NT2/D1 (cell line): ENCODE data around the gene IGF1R.

Experiments used
- DNase-seq: peaks from one replicate; pipeline ENCODE4 v3.0.0-alpha.2; 2011; ENCODE audit warnings: low read depth, low spot score
- H3K27me3 ChIP-seq: 2 replicates; pipeline ENCODE4 v1.6.0; 2011; ENCODE audit warnings: mild to moderate bottlenecking; ENCODE audit not compliant: insufficient read length, insufficient read depth
- H3K36me3 ChIP-seq: 2 replicates; pipeline ENCODE4 v1.6.1; 2011; ENCODE audit warnings: mild to moderate bottlenecking, low read length, mixed read lengths; ENCODE audit not compliant: insufficient read depth, insufficient read length
- H3K4me1 ChIP-seq: 2 replicates; pipeline ENCODE4 v1.5.1; 2011; ENCODE audit not compliant: insufficient read depth, insufficient read length
- H3K4me3 ChIP-seq: 2 replicates; pipeline ENCODE4 v1.5.1; 2011; ENCODE audit warnings: low read depth; ENCODE audit not compliant: insufficient read length
- H3K9ac ChIP-seq: 2 replicates; pipeline ENCODE4 v1.6.0; 2011; ENCODE audit warnings: low read depth; ENCODE audit not compliant: insufficient read length
- H3K9me3 ChIP-seq: 2 replicates; pipeline ENCODE4 v1.5.1; 2011; ENCODE audit warnings: mild to moderate bottlenecking, low read length; ENCODE audit not compliant: insufficient read depth
- SUZ12 ChIP-seq: IDR thresholded peaks from 2 replicates; pipeline ENCODE4 v1.6.1; 2011; ENCODE audit not compliant: insufficient read length, insufficient read depth; ENCODE audit errors: extremely low read depth
- YY1 ChIP-seq: IDR thresholded peaks from 2 replicates; pipeline ENCODE4 v1.6.1; 2011; ENCODE audit not compliant: insufficient read length, insufficient read depth
- ZNF274 ChIP-seq: IDR thresholded peaks from 2 replicates; pipeline ENCODE4 v1.6.1; 2011; ENCODE audit warnings: mild to moderate bottlenecking, low read depth, low read length

Gene IGF1R

DNA sequence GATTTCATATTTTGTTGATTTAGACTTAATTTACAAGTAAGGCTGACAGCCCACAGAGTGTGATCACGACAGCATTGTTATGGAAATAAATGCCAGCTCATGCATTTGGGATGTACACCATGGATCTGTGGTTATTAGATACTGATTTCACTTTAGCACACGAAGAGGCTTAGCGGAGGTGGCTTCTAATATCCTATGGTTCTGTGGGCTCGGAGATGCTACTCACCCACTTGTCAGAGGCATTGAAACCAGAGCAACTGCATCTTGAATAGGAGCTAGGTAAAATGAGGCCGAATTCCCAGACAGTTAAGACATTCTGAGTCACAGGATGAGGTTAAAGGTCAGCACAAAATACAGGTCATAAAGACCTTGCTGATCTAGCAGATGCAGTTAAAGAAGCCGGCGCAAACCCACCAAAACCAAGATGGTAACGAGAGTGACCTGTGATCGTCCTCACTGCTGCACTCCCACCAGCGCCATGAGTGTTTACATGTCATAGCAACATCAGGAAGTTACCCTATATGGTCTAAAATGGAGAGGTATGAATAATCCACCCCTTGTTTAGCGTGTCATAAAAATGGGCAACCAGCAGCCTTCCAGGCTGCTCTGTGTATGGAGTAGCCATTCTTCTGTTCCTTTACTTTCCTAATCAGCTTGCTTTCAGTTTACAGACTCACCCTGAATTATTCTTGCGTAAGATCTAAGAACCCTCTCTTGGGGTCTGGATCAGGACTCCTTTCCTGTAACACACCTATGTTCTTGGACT lies 241.8 kb downstream of the IGF1R start:
- Histone ChIP-seq H3K27me3 (no peaks in the 10 kb centered on the region), H3K9me3 (no peaks in the 10 kb centered on the region), H3K4me1 (peaks cover 1% of the 10 kb centered on the region), H3K9ac (no peak overlapping the region), H3K4me3 (no peak overlapping the region), H3K36me3 (peaks cover 14% of the 10 kb centered on the region)
- no peak for DNase-seq
- TF ChIP-seq YY1 (no peak), SUZ12 (no peak), ZNF274 (no peak)

DNA sequence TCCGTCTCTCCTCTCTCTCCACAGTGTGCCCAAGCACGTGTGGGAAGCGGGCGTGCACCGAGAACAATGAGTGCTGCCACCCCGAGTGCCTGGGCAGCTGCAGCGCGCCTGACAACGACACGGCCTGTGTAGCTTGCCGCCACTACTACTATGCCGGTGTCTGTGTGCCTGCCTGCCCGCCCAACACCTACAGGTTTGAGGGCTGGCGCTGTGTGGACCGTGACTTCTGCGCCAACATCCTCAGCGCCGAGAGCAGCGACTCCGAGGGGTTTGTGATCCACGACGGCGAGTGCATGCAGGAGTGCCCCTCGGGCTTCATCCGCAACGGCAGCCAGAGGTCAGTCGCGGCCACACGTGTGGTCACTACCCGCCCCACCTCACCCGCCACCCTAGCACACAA lies 243.0 kb downstream of the IGF1R start:
- no peak overlapping the region for H3K4me3 ChIP-seq
- no peak overlapping the region for H3K9ac ChIP-seq
- H3K27me3 ChIP-seq: no peaks in the 10 kb centered on the region
- DNase-seq: no peak
- H3K9me3 ChIP-seq: no peaks in the 10 kb centered on the region
- H3K4me1 ChIP-seq: peaks cover 4% of the 10 kb centered on the region
- peaks cover 22% of the 10 kb centered on the region for H3K36me3 ChIP-seq
- no peak for TF ChIP-seq YY1
- no peak for TF ChIP-seq ZNF274
- no peak for TF ChIP-seq SUZ12

DNA sequence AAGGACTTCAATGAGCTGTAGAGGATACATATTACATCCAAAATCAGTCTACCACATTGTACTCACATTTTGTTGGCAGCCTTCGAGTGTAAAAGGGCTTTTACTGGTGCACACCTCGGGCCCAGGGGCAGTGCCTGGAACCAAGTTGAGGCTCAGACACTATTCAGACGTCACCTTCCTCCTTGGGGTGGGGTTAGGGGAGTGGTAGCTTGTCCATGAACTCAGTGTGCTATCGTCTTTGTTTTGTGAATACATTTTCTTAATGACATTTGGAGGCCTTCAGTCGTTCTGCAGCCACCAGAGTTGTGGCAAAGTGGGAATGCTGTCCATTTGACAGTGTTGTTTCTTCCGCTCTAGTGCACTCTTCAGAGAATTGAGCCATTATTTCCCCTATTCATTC lies 245.1 kb downstream of the IGF1R start:
- Histone ChIP-seq H3K27me3 (no peaks in the 10 kb centered on the region), H3K9me3 (no peaks in the 10 kb centered on the region), H3K4me1 (peaks cover 5% of the 10 kb centered on the region), H3K36me3 (peaks cover 37% of the 10 kb centered on the region), H3K4me3 (no peak overlapping the region), H3K9ac (no peak overlapping the region)
- DNase-seq: no peak
- TF ChIP-seq ZNF274: no peak
- TF ChIP-seq SUZ12: no peak
- TF ChIP-seq YY1: no peak

DNA sequence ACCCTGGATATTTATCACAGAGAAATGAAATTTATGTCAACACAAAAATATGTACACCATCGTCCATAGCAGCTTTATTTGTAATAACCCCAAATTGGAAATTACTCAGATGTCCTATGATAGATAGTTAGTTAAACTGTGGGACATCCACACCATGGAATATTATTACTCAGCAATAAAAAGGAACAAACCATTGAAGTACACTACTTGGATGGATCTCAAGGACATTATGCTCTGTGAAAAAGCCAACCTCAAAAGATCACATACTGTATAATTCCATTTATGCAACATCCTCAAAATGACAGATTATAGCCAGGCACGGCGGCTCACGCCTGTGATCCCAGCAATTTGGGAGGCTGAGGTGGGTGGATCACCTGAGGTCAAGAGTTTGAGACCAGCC lies 246.0 kb downstream of the IGF1R start:
- no peak for DNase-seq
- no peaks in the 10 kb centered on the region for H3K9me3 ChIP-seq
- no peak overlapping the region for H3K9ac ChIP-seq
- no peak overlapping the region for H3K4me3 ChIP-seq
- H3K36me3 ChIP-seq: peaks cover 37% of the 10 kb centered on the region
- H3K4me1 ChIP-seq: peaks cover 5% of the 10 kb centered on the region
- no peak for TF ChIP-seq ZNF274
- no peak for TF ChIP-seq YY1
- TF ChIP-seq SUZ12: no peak
- no peaks in the 10 kb centered on the region for H3K27me3 ChIP-seq

DNA sequence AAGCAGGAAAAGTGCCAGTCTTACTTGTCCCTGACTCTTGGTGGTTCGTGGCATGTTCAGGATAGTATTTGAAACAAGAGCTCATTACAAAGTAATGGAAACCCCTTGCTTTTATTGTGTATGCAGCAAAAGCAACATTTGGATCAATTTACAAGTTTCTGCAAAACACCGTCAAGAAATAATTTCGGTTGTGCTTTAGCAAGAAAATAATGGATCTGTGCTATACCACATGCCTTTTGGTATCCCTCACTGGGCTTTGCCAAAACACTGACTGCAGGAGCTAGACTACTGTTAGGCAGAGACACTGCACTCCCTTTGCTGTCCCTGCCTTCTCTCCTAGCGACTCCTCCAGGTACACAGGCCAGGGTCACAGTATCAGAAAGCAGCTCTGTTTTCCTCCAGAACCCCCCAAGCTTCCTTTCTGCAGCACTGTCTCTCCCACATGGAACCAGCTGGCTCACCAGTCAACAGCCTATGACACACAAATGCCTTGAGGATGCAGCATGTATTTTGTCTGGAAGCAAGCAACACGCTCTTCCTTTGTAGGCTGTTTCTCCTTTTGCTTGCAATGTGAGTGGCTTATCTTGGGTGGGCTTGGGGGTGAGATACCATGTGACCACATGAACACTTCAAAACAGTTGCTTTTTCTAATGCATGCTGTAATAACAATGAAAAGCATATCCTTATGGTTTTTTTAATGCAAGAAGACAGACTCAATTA lies 247.8 kb downstream of the IGF1R start:
- DNase-seq: no peak
- no peaks in the 10 kb centered on the region for H3K27me3 ChIP-seq
- H3K9ac ChIP-seq: no peak overlapping the region
- no peaks in the 10 kb centered on the region for H3K9me3 ChIP-seq
- H3K4me1 ChIP-seq: peaks cover 8% of the 10 kb centered on the region
- no peak overlapping the region for H3K4me3 ChIP-seq
- TF ChIP-seq YY1 (no peak), ZNF274 (no peak), SUZ12 (no peak)
- peaks cover 36% of the 10 kb centered on the region for H3K36me3 ChIP-seq

DNA sequence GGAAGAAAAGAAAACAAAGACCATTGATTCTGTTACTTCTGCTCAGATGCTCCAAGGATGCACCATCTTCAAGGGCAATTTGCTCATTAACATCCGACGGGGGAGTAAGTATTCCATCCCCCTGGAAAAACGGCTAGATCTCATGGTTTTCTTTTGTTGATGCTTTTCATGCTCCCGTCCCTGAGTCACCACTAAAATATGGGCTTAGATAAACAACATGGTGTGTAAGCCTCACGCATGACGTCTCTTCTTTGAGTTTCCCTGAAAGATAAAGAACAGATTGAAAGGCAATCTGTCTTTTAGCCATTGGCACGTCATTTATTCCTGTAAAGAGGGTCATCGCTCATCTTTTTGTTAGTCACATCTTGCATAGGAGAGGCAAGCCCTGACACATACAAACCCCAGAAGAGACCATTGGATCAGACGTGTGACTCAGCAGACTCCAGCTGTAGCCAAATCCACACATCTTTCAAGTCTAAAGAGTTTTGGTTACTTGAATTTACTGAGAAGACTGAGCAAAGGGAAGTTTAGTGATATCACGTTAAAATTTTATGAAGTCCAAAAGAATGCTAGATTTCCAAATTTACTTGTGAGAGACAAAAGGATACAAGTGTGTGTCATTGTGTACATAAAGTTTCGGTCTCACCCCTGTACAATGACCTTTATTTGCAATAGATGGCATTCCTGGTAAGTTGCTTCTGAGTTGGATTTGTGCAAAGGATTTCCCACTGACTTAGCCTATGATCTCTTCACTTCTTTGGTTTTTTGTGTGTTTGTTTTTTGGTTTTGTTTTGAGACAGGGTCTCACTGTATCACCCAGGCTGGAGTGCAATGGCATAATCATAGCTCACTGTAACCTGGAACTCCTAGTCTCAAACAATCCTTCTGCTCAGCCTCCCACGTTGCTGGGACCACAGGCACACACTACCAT lies 248.7 kb downstream of the IGF1R start:
- Histone ChIP-seq H3K4me1 (peaks cover 13% of the 10 kb centered on the region), H3K9ac (no peak overlapping the region), H3K36me3 (peaks cover 27% of the 10 kb centered on the region), H3K9me3 (no peaks in the 10 kb centered on the region), H3K27me3 (no peaks in the 10 kb centered on the region), H3K4me3 (no peak overlapping the region)
- TF ChIP-seq ZNF274: no peak
- TF ChIP-seq SUZ12: no peak
- TF ChIP-seq YY1: no peak
- no peak for DNase-seq

DNA sequence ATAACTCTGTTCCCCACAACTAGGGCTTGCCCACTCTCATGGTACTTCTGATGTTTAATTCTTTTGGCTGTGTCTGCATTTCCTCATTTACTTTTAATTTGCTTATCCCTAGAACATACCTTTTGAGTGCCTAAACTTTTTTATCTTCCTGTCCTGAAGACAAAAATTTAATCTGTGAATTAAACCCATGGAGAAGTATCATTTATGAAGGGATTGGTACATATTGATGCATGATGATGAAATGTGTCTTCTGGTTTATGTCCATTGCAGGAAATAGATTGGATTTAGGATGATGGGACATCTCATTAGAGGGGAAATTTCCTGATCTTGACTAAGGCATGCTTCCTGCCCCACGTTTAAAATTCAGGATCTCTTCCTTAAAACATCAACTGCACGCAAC lies 249.8 kb downstream of the IGF1R start:
- no peak for TF ChIP-seq SUZ12
- no peak for TF ChIP-seq ZNF274
- no peak for TF ChIP-seq YY1
- no peaks in the 10 kb centered on the region for H3K9me3 ChIP-seq
- H3K36me3 ChIP-seq: peaks cover 27% of the 10 kb centered on the region
- no peak for DNase-seq
- no peak overlapping the region for H3K4me3 ChIP-seq
- H3K9ac ChIP-seq: no peak overlapping the region
- peaks cover 13% of the 10 kb centered on the region for H3K4me1 ChIP-seq
- no peaks in the 10 kb centered on the region for H3K27me3 ChIP-seq
